Skeletal muscle satellite cell (primary cell): ENCODE data around the gene CRIP1.
A peak's percentile ranks its signal among the peaks of the same experiment; 100 is the strongest.

Source experiments
- H3K27me3 ChIP-seq: 2 replicates; pipeline ENCODE4 v1.7.0; 2013; ENCODE audit warnings: low read length; ENCODE audit not compliant: control insufficient read depth, insufficient read depth
- H3K36me3 ChIP-seq: 2 replicates; pipeline ENCODE4 v1.7.0; 2013; ENCODE audit warnings: mild to moderate bottlenecking, control low read depth, low read length; ENCODE audit not compliant: insufficient read depth
- H3K4me1 ChIP-seq: 2 replicates; pipeline ENCODE4 v1.7.0; 2013; ENCODE audit warnings: low read length; ENCODE audit not compliant: control insufficient read depth, insufficient read depth
- H3K4me2 ChIP-seq: 2 replicates; pipeline ENCODE4 v1.7.0; 2013; ENCODE audit warnings: mild to moderate bottlenecking, low read length
- H3K4me3 ChIP-seq: 2 replicates; pipeline ENCODE4 v1.7.0; 2013; ENCODE audit warnings: low read length
- H3K9ac ChIP-seq: 2 replicates; pipeline ENCODE4 v1.7.0; 2013; ENCODE audit warnings: mild to moderate bottlenecking, low read depth, low read length, moderate library complexity
- H3K9me3 ChIP-seq: replicated peaks from 2 replicates; pipeline ENCODE4 v1.7.0; 2013; ENCODE audit warnings: mild to moderate bottlenecking, control low read depth, low read length

CRIP1 gene

DNA sequence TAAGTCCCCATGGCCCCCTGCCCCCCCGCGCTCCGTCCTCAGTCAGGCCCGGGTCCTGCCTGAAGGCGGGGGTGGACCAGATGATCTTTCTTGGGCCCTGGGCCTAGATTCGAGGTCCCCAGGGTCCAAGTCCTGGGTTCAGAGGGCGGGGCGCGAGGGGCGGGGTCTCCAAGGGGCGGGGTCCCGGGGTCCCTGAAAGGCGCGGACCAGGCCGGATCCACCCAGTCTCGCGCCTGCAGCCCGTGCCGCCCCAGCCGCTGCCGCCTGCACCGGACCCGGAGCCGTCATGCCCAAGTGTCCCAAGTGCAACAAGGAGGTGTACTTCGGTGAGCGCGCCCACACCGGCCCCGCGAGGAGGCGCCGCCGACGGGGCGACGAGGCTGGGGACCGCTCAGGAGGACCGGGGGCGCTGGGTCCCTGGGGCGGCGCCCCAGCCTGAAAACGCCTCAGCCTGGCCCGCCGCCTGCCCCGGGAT is 325 bp downstream of the CRIP1 start:
- H3K4me1 ChIP-seq, result peaks cover 26% of the 10 kb centered on the region
- H3K27me3 ChIP-seq, result no peaks in the 10 kb centered on the region
- H3K4me3 ChIP-seq, result no peak overlapping the region
- H3K36me3 ChIP-seq, result no peaks in the 10 kb centered on the region
- H3K9me3 ChIP-seq, result no peaks in the 10 kb centered on the region
- no peak overlapping the region for H3K9ac ChIP-seq
- H3K4me2 ChIP-seq, result peak overlapping the region; percentile 32

GRCh38 chr14:105487449-105487985 is 831 bp downstream of the CRIP1 start:
- peaks cover 24% of the 10 kb centered on the region for H3K4me1 ChIP-seq
- H3K9me3 ChIP-seq, result no peaks in the 10 kb centered on the region

DNA sequence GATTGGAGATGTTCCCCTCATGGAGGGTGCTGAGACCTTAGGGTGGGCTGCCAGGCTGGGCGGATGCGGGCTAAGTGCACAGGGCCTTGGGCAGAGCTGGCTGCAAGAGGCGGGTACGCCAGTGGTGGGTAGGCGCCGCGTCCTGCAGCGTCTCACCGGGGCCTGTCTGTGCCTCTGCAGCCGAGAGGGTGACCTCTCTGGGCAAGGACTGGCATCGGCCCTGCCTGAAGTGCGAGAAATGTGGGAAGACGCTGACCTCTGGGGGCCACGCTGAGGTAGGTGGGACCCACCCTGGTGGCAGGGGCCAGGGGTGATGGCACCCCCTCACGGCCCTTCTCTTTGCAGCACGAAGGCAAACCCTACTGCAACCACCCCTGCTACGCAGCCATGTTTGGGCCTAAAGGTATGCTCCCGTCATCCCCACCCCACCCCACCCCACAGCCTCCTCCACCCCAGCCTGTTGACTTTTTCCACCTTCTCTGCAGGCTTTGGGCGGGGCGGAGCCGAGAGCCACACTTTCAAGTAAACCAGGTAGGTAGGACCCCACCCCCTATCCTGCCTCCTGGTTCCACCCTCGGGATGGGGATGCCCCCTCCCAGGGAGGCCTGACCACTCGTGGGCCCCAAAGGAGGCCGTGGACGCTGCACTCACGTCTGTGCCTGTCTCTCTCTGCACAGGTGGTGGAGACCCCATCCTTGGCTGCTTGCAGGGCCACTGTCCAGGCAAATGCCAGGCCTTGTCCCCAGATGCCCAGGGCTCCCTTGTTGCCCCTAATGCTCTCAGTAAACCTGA is 1.5 kb downstream of the CRIP1 start:
- Histone ChIP-seq H3K9me3 (no peaks in the 10 kb centered on the region), H3K36me3 (no peaks in the 10 kb centered on the region), H3K4me2 (no peak overlapping the region), H3K27me3 (no peaks in the 10 kb centered on the region), H3K9ac (no peak overlapping the region), H3K4me1 (peaks cover 18% of the 10 kb centered on the region), H3K4me3 (no peak overlapping the region)

More at GRCh38 chr14:105487449-105487985, 831 bp downstream of the CRIP1 start:
- H3K27me3 ChIP-seq, result no peaks in the 10 kb centered on the region
- H3K9ac ChIP-seq, result no peak overlapping the region
- no peaks in the 10 kb centered on the region for H3K36me3 ChIP-seq
- peak overlapping the region; percentile 32 for H3K4me2 ChIP-seq
- no peak overlapping the region for H3K4me3 ChIP-seq

DNA sequence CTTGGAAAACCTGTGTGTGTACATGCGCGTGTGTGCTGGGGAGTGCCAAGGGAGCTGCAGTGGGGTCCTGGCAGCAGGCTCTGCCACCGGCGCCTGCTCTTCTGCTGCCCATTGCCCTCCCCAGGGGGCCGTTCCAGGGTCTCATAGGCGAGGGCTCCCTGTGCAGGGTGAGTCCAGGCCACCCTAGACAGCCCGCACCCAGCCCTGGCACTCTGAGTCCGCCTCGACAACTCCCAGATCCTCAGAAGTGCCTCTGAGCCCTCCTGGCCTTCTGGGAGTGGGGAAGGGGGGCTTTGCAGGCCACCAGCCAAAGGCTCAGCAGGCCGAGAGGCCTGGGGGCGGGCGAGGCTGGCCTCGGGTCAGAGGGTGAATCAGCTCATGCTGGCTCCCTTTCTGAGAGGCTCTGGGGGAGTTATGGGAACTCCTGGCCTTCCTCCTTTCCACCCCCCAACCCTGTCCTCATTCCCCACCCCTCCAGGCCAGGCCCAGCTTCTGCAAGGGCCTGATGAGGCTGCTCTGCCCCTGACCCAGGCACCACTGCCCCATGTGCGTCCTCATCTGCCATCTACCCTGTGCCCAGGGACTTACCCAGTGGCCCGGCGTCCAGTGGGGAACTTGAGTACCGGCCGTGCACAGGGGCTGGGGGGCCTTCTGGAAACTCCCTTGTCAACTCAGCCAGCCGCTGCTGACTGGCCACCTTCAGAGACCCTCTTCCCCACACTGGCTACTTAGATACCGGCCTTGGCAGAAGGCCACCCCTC is 2.3 kb downstream of the CRIP1 start:
- Histone ChIP-seq H3K9ac (no peak overlapping the region), H3K27me3 (no peaks in the 10 kb centered on the region), H3K4me1 (peaks cover 17% of the 10 kb centered on the region), H3K9me3 (no peaks in the 10 kb centered on the region), H3K4me3 (no peak overlapping the region), H3K36me3 (no peaks in the 10 kb centered on the region), H3K4me2 (peak overlapping the region; percentile 98)

DNA sequence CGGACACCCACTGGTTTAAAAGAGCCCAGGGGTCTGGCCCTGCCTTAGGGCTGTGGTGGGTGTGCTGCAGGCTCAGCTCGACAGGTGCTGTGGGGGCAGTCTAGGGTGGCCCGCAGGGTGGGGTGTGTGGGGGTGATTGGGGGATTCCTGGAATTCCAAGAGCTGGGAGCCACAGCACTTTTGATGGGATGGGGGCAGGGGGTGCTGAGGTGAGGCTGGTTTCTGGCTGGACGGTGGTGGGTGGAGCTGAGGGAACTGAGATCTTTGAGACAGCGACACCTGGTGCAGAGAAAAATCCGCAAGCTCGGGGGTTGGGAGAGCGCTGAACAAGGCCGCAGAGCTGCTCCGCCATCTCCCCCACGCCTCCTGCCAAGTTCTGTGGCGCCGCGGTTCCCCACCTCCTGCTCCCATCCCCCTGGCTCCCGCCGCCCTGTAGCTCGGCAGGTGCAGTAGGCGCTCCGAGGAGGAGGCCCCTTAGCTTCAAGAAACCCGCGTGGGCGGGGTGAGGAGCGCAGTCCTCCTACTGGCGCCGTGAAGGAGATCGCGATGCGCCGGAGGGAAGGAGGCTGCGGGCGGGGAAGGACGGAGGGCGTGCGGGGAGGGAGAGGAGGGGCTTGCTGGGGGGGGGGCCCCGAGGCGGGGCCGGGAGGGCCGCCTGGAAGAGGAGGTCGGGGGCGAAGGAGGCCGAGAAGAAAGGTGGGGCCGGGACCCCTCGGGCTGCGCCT is 3.0 kb downstream of the CRIP1 start:
- H3K4me2 ChIP-seq, result peak overlapping the region; percentile 98
- peaks cover 12% of the 10 kb centered on the region for H3K4me1 ChIP-seq
- H3K27me3 ChIP-seq, result no peaks in the 10 kb centered on the region
- H3K4me3 ChIP-seq, result peak overlapping the region; percentile 76
- H3K36me3 ChIP-seq, result no peaks in the 10 kb centered on the region
- H3K9me3 ChIP-seq, result no peaks in the 10 kb centered on the region
- peak overlapping the region; percentile 88 for H3K9ac ChIP-seq

GRCh38 chr14:105490267-105490571 is 3.5 kb downstream of the CRIP1 start:
- no peaks in the 10 kb centered on the region for H3K27me3 ChIP-seq
- H3K36me3 ChIP-seq, result no peaks in the 10 kb centered on the region
- peaks cover 12% of the 10 kb centered on the region for H3K4me1 ChIP-seq
- no peaks in the 10 kb centered on the region for H3K9me3 ChIP-seq
- peak overlapping the region; percentile 88 for H3K9ac ChIP-seq
- peak overlapping the region; percentile 98 for H3K4me2 ChIP-seq
- H3K4me3 ChIP-seq, result peak overlapping the region; percentile 76

- Histone ChIP-seq H3K4me1 (peaks cover 12% of the 10 kb centered on the region), H3K36me3 (no peaks in the 10 kb centered on the region), H3K4me2 (peak within 1 kb of the TSS; percentile 98), H3K9ac (peak within 1 kb of the TSS; percentile 89), H3K4me3 (peak within 1 kb of the TSS; percentile 81), H3K9me3 (no peaks in the 10 kb centered on the region), H3K27me3 (no peaks in the 10 kb centered on the region)
These were observed 4.1 kb downstream of the CRIP1 start, which contains the start of gene TEDC1 for GRCh38 chr14:105490572-105491365. Gene TEDC1, plus strand, starts transcription at chr14:105491246. Its CDS starts 130 bp downstream, at chr14:105491376.

DNA sequence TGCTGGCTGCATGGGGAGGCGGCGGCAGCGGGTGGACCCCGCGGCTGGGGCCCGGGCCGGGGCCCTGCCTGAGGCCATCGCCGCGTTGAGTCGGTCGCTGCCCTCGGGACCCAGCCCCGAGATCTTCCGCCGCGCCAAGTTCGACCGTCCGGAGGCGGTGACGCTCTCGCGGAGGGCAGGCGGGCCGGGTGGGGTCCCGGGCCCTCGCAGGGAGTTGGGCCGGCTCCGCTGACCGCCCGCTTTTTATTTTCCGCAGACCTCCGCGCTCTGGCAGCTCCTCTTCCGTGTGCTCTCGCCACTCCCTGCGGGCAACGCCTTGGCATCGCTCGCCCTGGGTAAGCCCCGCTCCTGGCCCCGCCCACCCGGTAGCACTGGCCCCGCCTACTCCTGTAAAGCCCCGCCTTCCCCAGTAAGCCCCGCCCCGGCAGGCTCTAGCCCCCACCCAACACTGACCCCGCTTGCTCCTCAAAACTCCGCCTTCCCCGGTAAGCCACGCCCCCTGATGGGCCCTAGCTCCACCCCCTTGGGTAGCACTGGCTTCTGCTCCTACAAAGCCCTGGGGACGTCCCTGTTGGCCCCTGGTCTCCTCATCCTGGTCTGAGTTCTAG is 4.8 kb downstream of the CRIP1 start:
- peaks cover 12% of the 10 kb centered on the region for H3K4me1 ChIP-seq
- peak overlapping the region; percentile 81 for H3K4me3 ChIP-seq
- no peaks in the 10 kb centered on the region for H3K36me3 ChIP-seq
- H3K4me2 ChIP-seq, result peak overlapping the region; percentile 97
- H3K27me3 ChIP-seq, result no peaks in the 10 kb centered on the region
- peak overlapping the region; percentile 89 for H3K9ac ChIP-seq
- no peaks in the 10 kb centered on the region for H3K9me3 ChIP-seq

- no peak overlapping the region for H3K9ac ChIP-seq
These were observed 5.6 kb downstream of the CRIP1 start for GRCh38 chr14:105492031-105492970.

More at GRCh38 chr14:105492031-105492970, 5.6 kb downstream of the CRIP1 start:
- Histone ChIP-seq H3K4me3 (peak overlapping the region; percentile 81), H3K4me1 (peaks cover 12% of the 10 kb centered on the region), H3K4me2 (peak overlapping the region; percentile 97), H3K9me3 (no peaks in the 10 kb centered on the region), H3K27me3 (no peaks in the 10 kb centered on the region), H3K36me3 (no peaks in the 10 kb centered on the region)
